ENCODE measurements around the gene FALEC. TPM values are rescaled to one million over a fixed set of nuclear protein-coding genes. Genes with fewer than 3 reads are reported as not detected.

The FALEC gene
- total and polyA plus RNA-seq, 2 of the 8 experiments (the other 6 are each of a cell fraction or from before 2014, with no cell fraction given), result not detected

- TF ChIP-seq CTCF (IDR thresholded peaks at IDR 0.05; ENCODE audit: control extremely low read depth in 1 of 3, insufficient read depth in 1 of 3, low read depth in 1 of 3, low read length in 3 of 3) (no peak), CBX8 (IDR thresholded peaks at IDR 0.05; ENCODE audit: borderline replicate concordance, low read depth, low read length) (no peak), CHD7 (IDR thresholded peaks at IDR 0.05; ENCODE audit: insufficient replicate concordance, low read length) (no peak), CREB1 (IDR thresholded peaks at IDR 0.05) (no peak), RBBP5 (IDR thresholded peaks at IDR 0.05; ENCODE audit: borderline replicate concordance, low read depth, low read length) (no peak), KDM1A (IDR thresholded peaks at IDR 0.05; ENCODE audit: borderline replicate concordance, low read length) (no peak), PHF8 (conservative IDR thresholded peaks at IDR 0.05; ENCODE audit: low read depth, low read length) (no peak)
These were observed 46.5 kb downstream of the FALEC start (continued) for GRCh38 chr1:150561974-150562445.
